ENCODE results near the gene DOCK4. TPM values are rescaled to one million over a fixed set of nuclear protein-coding genes. Genes with fewer than 3 reads are reported as not detected.

DOCK4 gene
- total RNA-seq = 0.61 and 0.73 TPM in 2 replicates

- no peak for TF ChIP-seq CTCF (IDR thresholded peaks at IDR 0.05)
- ATAC-seq (ENCODE audit: low read depth) (peak; percentile 90), DNase-seq (peak; percentile 99)
- Mint-ChIP-seq H3K4me1 (peaks cover 37% of the 10 kb centered on the region), H3K9me3 (no peaks in the 10 kb centered on the region), H3K27me3 (peaks cover 26% of the 10 kb centered on the region), H3K4me3 (peak within 1 kb of the TSS; percentile 97), H3K36me3 (ENCODE audit: low read depth) (peaks cover 6% of the 10 kb centered on the region), H3K27ac (peak within 1 kb of the TSS; percentile 83)
- ChIA-PET CTCF (no interaction called here), POLR2A (interaction anchor here (0.7 to 1.8 kb wide), 3 partner anchors 57 to 244 kb away, joined by 3 to 17 read pairs (median 14); partner anchors contain the start of gene IFRD1)
- intact Hi-C loops (cut with micrococcal nuclease) = loop anchor here (1.0 to 10.0 kb wide), 7 partner anchors 125 to 912 kb away; partner anchors contain the start of genes IFRD1, IMMP2L, SMIM30 and TMEM168
Measured at GRCh38 chr7:112206238-112206990, at the start of gene DOCK4, which contains the start of gene ZNF277. TSS of gene DOCK4 (minus strand) at chr7:112206399. CDS start at chr7:112206138, 261 bp downstream. TSS of gene ZNF277 (plus strand) at chr7:112206695. CDS start at chr7:112206717, 22 bp downstream.

- Mint-ChIP-seq H3K9me3 (no peaks in the 10 kb centered on the region), H3K4me1 (peaks cover 26% of the 10 kb centered on the region), H3K4me3 (no peak overlapping the region), H3K27ac (no peak overlapping the region), H3K36me3 (ENCODE audit: low read depth) (no peaks in the 10 kb centered on the region), H3K27me3 (no peaks in the 10 kb centered on the region)
- ChIA-PET CTCF (no interaction called here), POLR2A (no interaction called here)
- DNase-seq = no peak
- no peak for TF ChIP-seq CTCF (IDR thresholded peaks at IDR 0.05)
- no peak for ATAC-seq (ENCODE audit: low read depth)
- intact Hi-C loops (cut with micrococcal nuclease) = no loop called here
Measured at GRCh38 chr7:112255388-112255720, 49.2 kb upstream of the DOCK4 start.

GRCh38 chr7:112254709-112255387 lies 48.6 kb upstream of the DOCK4 start:
- Mint-ChIP-seq H3K4me3 (no peak overlapping the region), H3K36me3 (ENCODE audit: low read depth) (no peaks in the 10 kb centered on the region), H3K4me1 (peaks cover 26% of the 10 kb centered on the region), H3K27ac (no peak overlapping the region), H3K9me3 (no peaks in the 10 kb centered on the region), H3K27me3 (no peaks in the 10 kb centered on the region)
- CTCF ChIA-PET = no interaction called here
- TF ChIP-seq CTCF (IDR thresholded peaks at IDR 0.05) = no peak
- DNase-seq = no peak
- intact Hi-C loops (cut with micrococcal nuclease) = no loop called here
- POLR2A ChIA-PET = no interaction called here
- ATAC-seq (ENCODE audit: low read depth) = no peak

- H3K27ac Mint-ChIP-seq = no peak overlapping the region
- H3K4me3 Mint-ChIP-seq = no peak overlapping the region
- peaks cover 1% of the 10 kb centered on the region for H3K36me3 Mint-ChIP-seq (ENCODE audit: low read depth)
- H3K27me3 Mint-ChIP-seq = no peaks in the 10 kb centered on the region
- H3K4me1 Mint-ChIP-seq = peaks cover 26% of the 10 kb centered on the region
- CTCF ChIA-PET = no interaction called here
- peaks cover 2% of the 10 kb centered on the region for H3K9me3 Mint-ChIP-seq
- TF ChIP-seq CTCF (IDR thresholded peaks at IDR 0.05) = no peak
- POLR2A ChIA-PET = no interaction called here
- ATAC-seq (ENCODE audit: low read depth) = no peak
- intact Hi-C loops (cut with micrococcal nuclease) = no loop called here
- DNase-seq = no peak
Measured at GRCh38 chr7:112254156-112254555, 48.0 kb upstream of the DOCK4 start.

GRCh38 chr7:112252691-112253090 lies 46.5 kb upstream of the DOCK4 start:
- CTCF ChIA-PET = no interaction called here
- peaks cover 2% of the 10 kb centered on the region for H3K9me3 Mint-ChIP-seq

More at GRCh38 chr7:112252691-112253090, 46.5 kb upstream of the DOCK4 start:
- DNase-seq (no peak), ATAC-seq (ENCODE audit: low read depth) (no peak)
- Mint-ChIP-seq H3K27ac (no peak overlapping the region), H3K36me3 (ENCODE audit: low read depth) (peaks cover 1% of the 10 kb centered on the region), H3K4me3 (no peak overlapping the region), H3K4me1 (peaks cover 26% of the 10 kb centered on the region), H3K27me3 (no peaks in the 10 kb centered on the region)
- TF ChIP-seq CTCF (IDR thresholded peaks at IDR 0.05) = no peak
- intact Hi-C loops (cut with micrococcal nuclease) = no loop called here
- POLR2A ChIA-PET = no interaction called here
